ENCODE measurements around the gene GPR108. TPM values are rescaled to one million over a fixed set of nuclear protein-coding genes. Genes with fewer than 3 reads are reported as not detected.

GPR108 gene
- total and polyA plus RNA-seq, 2 experiments from 2014 or later = 66.6 to 120 TPM

DNA sequence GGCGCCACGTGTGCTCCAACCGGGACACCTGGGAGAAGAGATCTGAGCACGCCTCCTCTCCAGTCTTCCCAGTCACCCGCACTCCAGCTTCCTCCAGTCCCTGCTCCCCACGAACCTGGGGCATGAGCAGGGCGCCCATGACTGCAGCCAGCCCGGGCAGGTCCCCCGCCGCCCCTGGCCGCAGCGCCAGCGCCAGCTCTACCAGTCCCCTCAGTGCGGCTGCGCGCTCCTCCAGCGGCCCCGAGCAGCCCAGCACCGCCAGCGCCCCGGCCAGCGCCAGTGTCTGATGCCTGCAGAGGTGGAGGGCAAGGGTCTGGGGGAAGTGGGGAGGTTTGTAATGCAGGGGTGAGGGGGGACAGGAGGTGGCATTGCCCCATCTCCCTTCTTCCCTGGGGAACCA, 16.8 kb upstream of the GPR108 start:
- H3K27me3 ChIP-seq = no peaks in the 10 kb centered on the region
- H3K4me3 ChIP-seq = no peak overlapping the region
- H3K36me3 ChIP-seq (replicated peaks; ENCODE audit: insufficient read depth, low read depth) = no peaks in the 10 kb centered on the region
- H3K4me1 ChIP-seq (ENCODE audit: insufficient read depth) = peaks cover 8% of the 10 kb centered on the region
- H3K9me2 ChIP-seq (replicated peaks; ENCODE audit: insufficient read depth) = no peaks in the 10 kb centered on the region
- 97% methylated on average over 16 of the region's 22 CpGs for WGBS (ENCODE audit: low lambda C conversion rate, missing lambda C conversion rate)
- no peak for TF ChIP-seq EZH2phosphoT487 (IDR thresholded peaks at IDR 0.05; ENCODE audit: low read depth, severe bottlenecking, unreplicated experiment)
- H3K79me2 ChIP-seq = no peaks in the 10 kb centered on the region
- no peak overlapping the region for H2AFZ ChIP-seq
- no peaks in the 10 kb centered on the region for H3K9me3 ChIP-seq (ENCODE audit: low read depth)
- no peaks in the 10 kb centered on the region for H4K20me1 ChIP-seq (ENCODE audit: insufficient read depth, poor library complexity, severe bottlenecking)
- no peak overlapping the region for H3K4me2 ChIP-seq
- H3K27ac ChIP-seq = no peak overlapping the region
- DNase-seq (ENCODE audit: low spot score) = no peak

DNA sequence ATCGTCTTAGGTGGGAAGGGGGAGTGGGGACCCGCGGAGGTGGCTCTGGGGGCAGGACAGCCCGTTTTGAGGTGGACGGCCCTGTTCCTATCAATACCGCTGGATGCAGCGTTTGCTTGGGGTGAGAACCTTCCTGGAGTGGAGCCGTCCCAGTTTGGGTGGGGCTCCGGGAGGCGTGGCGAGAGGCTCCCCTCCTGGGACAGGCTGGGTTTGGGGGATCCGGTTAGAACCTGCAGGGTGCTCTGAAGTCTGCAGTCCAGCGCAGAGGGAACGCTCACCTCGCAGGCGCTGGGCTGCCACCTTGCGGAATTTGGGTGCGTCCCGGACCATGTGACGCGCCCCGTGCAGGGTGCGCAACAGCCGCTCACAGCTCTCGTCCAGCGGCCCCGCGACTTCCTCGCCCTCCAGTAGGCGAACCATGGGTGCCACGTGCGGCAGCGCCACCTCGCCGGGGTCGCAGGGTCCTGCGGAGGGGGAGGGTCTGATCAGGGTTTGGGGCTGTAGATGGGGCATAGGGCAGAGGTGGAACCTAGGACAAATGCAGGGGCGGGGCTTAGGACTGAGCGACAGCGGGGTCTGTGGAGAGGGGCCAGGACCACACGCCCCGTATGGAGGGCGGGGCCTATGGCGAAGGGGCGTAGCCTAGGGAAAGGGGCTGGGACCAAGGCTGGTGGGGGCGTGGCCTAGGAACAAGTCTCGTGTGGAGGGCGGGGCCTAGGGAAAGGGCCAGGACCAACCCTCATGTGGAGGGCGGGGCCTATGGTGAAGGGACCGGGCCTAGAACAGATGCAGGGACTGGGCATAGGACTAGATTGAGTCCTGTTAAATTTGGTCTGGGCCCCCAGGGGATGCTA, 16.0 kb upstream of the GPR108 start:
- peak overlapping the region; percentile 40 for H2AFZ ChIP-seq

DNA sequence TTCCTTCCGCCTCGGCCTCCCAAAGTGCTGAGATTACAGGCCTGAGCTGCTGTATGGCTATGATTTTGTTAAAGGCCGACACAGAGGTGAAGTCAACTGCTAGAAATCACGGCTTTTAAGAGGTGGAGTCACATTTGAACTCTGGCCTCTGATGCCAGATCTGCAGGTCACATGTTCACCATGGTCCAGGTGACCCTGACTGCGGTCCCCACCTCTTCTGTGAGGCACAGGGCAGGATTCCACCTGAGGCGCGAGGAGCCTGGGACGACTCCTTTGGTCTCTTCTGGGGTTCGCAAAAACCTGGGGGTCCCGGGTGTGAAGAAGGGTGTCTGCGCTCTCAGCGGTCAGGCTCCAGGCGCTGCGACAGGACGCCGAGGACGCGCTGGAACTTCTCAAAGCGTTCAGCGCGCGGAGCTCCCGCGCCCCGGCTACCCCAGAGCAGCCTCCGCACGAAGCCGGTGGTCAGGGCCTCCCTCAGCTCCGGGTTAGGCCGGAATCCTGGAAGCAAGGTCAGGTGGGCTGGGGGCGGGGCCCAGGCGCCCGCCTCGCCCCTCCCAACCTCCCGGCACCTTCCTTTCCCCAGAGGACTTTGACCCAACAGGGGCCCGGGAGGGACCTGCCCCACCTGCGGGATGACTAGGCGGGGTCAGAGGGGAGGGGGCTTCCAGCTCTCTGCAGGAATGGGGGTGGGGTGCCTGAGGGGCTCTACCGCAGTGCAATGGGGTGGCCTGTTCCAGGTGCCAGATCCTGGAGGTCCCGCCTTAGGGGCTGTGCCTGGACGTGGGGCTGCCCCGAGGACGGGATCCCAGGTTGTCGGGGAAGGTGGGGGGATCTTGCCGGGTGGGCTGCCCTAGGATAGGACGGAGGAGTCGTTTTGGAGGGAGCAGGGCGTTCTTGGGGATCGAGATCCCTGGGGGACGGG, 15.1 kb upstream of the GPR108 start:
- no peaks in the 10 kb centered on the region for H3K9me2 ChIP-seq (replicated peaks; ENCODE audit: insufficient read depth)
- no peak overlapping the region for H3K4me3 ChIP-seq
- DNase-seq (ENCODE audit: low spot score) = peak; percentile 91
- H3K27ac ChIP-seq = peak overlapping the region; percentile 99
- no peaks in the 10 kb centered on the region for H3K9me3 ChIP-seq (ENCODE audit: low read depth)
- peak overlapping the region; percentile 76 for H3K4me2 ChIP-seq
- H3K79me2 ChIP-seq = no peaks in the 10 kb centered on the region
- H2AFZ ChIP-seq = no peak overlapping the region
- no peaks in the 10 kb centered on the region for H3K36me3 ChIP-seq (replicated peaks; ENCODE audit: insufficient read depth, low read depth)
- peaks cover 8% of the 10 kb centered on the region for H3K4me1 ChIP-seq (ENCODE audit: insufficient read depth)
- TF ChIP-seq, protein P1, sequence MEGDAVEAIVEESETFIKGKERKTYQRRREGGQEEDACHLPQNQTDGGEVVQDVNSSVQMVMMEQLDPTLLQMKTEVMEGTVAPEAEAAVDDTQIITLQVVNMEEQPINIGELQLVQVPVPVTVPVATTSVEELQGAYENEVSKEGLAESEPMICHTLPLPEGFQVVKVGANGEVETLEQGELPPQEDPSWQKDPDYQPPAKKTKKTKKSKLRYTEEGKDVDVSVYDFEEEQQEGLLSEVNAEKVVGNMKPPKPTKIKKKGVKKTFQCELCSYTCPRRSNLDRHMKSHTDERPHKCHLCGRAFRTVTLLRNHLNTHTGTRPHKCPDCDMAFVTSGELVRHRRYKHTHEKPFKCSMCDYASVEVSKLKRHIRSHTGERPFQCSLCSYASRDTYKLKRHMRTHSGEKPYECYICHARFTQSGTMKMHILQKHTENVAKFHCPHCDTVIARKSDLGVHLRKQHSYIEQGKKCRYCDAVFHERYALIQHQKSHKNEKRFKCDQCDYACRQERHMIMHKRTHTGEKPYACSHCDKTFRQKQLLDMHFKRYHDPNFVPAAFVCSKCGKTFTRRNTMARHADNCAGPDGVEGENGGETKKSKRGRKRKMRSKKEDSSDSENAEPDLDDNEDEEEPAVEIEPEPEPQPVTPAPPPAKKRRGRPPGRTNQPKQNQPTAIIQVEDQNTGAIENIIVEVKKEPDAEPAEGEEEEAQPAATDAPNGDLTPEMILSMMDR (IDR thresholded peaks at IDR 0.05; ENCODE audit: poor library complexity) = no peak
- TF ChIP-seq EZH2 (IDR thresholded peaks at IDR 0.05; ENCODE audit: borderline replicate concordance) (no peak), EZH2phosphoT487 (IDR thresholded peaks at IDR 0.05; ENCODE audit: low read depth, severe bottlenecking, unreplicated experiment) (no peak)
- WGBS (ENCODE audit: low lambda C conversion rate, missing lambda C conversion rate) = 38% methylated on average over 47 of the region's 50 CpGs
- H3K27me3 ChIP-seq = no peaks in the 10 kb centered on the region
- no peaks in the 10 kb centered on the region for H4K20me1 ChIP-seq (ENCODE audit: insufficient read depth, poor library complexity, severe bottlenecking)

More for the DNA sequence above, 16.0 kb upstream of the GPR108 start:
- TF ChIP-seq, protein P1 (IDR thresholded peaks at IDR 0.05; ENCODE audit: poor library complexity) = peak; percentile 49
- TF ChIP-seq EZH2phosphoT487 (IDR thresholded peaks at IDR 0.05; ENCODE audit: low read depth, severe bottlenecking, unreplicated experiment) = no peak
- peak overlapping the region; percentile 99 for H3K27ac ChIP-seq
- no peaks in the 10 kb centered on the region for H3K27me3 ChIP-seq
- H3K9me2 ChIP-seq (replicated peaks; ENCODE audit: insufficient read depth) = no peaks in the 10 kb centered on the region
- H3K4me3 ChIP-seq = no peak overlapping the region
- H3K36me3 ChIP-seq (replicated peaks; ENCODE audit: insufficient read depth, low read depth) = no peaks in the 10 kb centered on the region
- DNase-seq (ENCODE audit: low spot score) = peak; percentile 94
- H3K4me2 ChIP-seq = peak overlapping the region; percentile 76
- no peaks in the 10 kb centered on the region for H3K79me2 ChIP-seq
- H3K9me3 ChIP-seq (ENCODE audit: low read depth) = no peaks in the 10 kb centered on the region
- WGBS (ENCODE audit: low lambda C conversion rate, missing lambda C conversion rate) = 6% methylated on average over 32 of the region's 50 CpGs
- peaks cover 8% of the 10 kb centered on the region for H3K4me1 ChIP-seq (ENCODE audit: insufficient read depth)
- H4K20me1 ChIP-seq (ENCODE audit: insufficient read depth, poor library complexity, severe bottlenecking) = no peaks in the 10 kb centered on the region

All from hepatocyte (in vitro differentiated cells).